Measurements from ENCODE around the gene CARMIL1.

GRCh38 chr6:25237579-25237978, 41.6 kb upstream of the CARMIL1 start:
- TF ChIP-seq CHD2 (IDR thresholded peaks at IDR 0.05; ENCODE audit: low read length, partially characterized antibody) (no peak), CTCF (IDR thresholded peaks at IDR 0.05) (no peak), SMC3 (IDR thresholded peaks at IDR 0.05; ENCODE audit: low read depth, low read length) (no peak), JUND (IDR thresholded peaks at IDR 0.05) (0 out of 2 replicates have a peak, but pooled peaks have one; percentile 8), PBX3 (IDR thresholded peaks at IDR 0.05) (peak; percentile 74), RXRA (IDR thresholded peaks at IDR 0.05; ENCODE audit: borderline replicate concordance, low read depth) (no peak), RCOR1 (IDR thresholded peaks at IDR 0.05; ENCODE audit: low read length) (no peak), REST (IDR thresholded peaks at IDR 0.05; ENCODE audit: low read depth, low read length) (no peak), RAD21 (IDR thresholded peaks at IDR 0.05; ENCODE audit: low read length) (no peak)
